ENCODE measurements around the gene RASIP1. TPM values are rescaled to one million over a fixed set of nuclear protein-coding genes. Genes with fewer than 3 reads are reported as not detected.
A peak's percentile ranks its signal among the peaks of the same experiment; 100 is the strongest.

Gene RASIP1
- total and polyA plus RNA-seq, 2 of the 8 experiments (the other 6 are each of a cell fraction or from before 2014, with no cell fraction given), result 9.3 to 11.4 TPM

- CTCF ChIA-PET (ENCODE audit: partially characterized antibody), result interaction anchor here (0.6 to 2.3 kb wide), 2 partner anchors 10 to 103 kb away, joined by 3 to 5 read pairs; no protein-coding TSS in a partner anchor
- no peaks in the 10 kb centered on the region for H3K79me2 ChIP-seq (ENCODE audit: control insufficient read depth in 1 of 2, insufficient read depth in 2 of 2, low read length in 2 of 2)
- WGBS, 2 experiments (ENCODE audit: extremely low coverage in 1 of 2, insufficient coverage in 1 of 2, insufficient read length in 1 of 2, insufficient replicate concordance in 2 of 2, low coverage in 1 of 2, low lambda C conversion rate in 2 of 2, missing lambda C conversion rate in 1 of 2), result 87% methylated on average over 9 of the region's 9 CpGs; no CpG with 5 or more reads in 1 of the 2 experiments
These were observed 54.8 kb downstream of the RASIP1 start for GRCh38 chr19:48685583-48685982.

More at GRCh38 chr19:48685583-48685982, 54.8 kb downstream of the RASIP1 start:
- Histone ChIP-seq H3K9ac (replicated peaks in 1 of 4; ENCODE audit: extremely low read depth in 1 of 4, low read depth in 3 of 4, low read length in 3 of 4) (no peak overlapping the region), H4K91ac (replicated peaks; ENCODE audit: insufficient read length, low read length) (no peak overlapping the region), H3K79me1 (ENCODE audit: low read depth, low read length) (no peaks in the 10 kb centered on the region), H3K27ac (ENCODE audit: low read depth, low read length) (no peak overlapping the region), H3K23me2 (ENCODE audit: low read depth, low read length) (no peaks in the 10 kb centered on the region), H2BK120ac (replicated peaks; ENCODE audit: low read depth, low read length) (no peak overlapping the region), H2AK5ac (ENCODE audit: low read depth, low read length) (no peak overlapping the region), H4K5ac (ENCODE audit: insufficient read length, low read depth, low read length) (no peak overlapping the region), H3K23ac (ENCODE audit: insufficient read length) (no peak overlapping the region), H3K27me3 (replicated peaks in 1 of 4; ENCODE audit: control insufficient read depth in 3 of 4, extremely low read depth in 1 of 4, insufficient read depth in 3 of 4, low read length in 3 of 4) (no peaks in the 10 kb centered on the region), H2BK20ac (ENCODE audit: low read length) (0 out of 2 replicates have a peak overlapping the region, but pooled peaks have one; percentile 48), H3K14ac (ENCODE audit: insufficient read length) (no peak overlapping the region), H3K18ac (ENCODE audit: extremely low read depth, low read length) (no peak overlapping the region), H2AFZ (ENCODE audit: low read length) (no peak overlapping the region), H2BK5ac (ENCODE audit: low read depth, low read length) (no peak overlapping the region), H2BK15ac (ENCODE audit: low read length) (no peak overlapping the region), H4K20me1 (replicated peaks in 1 of 2; ENCODE audit: control insufficient read depth in 1 of 2, insufficient read depth in 2 of 2, low read length in 2 of 2) (no peaks in the 10 kb centered on the region), H3K4ac (replicated peaks; ENCODE audit: insufficient read length, low read depth, low read length) (no peak overlapping the region), H3K9me3 (ENCODE audit: insufficient read depth in 2 of 2, low read depth in 1 of 2, low read length in 1 of 2) (no peaks in the 10 kb centered on the region), H3K56ac (replicated peaks; ENCODE audit: insufficient read length, low read depth, low read length) (no peak overlapping the region), H4K8ac (ENCODE audit: extremely low read depth, insufficient read depth, low read length) (no peak overlapping the region), H3K36me3 (ENCODE audit: control insufficient read depth in 2 of 4, insufficient read depth in 4 of 4, low read length in 3 of 4) (no peaks in the 10 kb centered on the region), H3K4me2 (ENCODE audit: insufficient read depth in 1 of 2, low read depth in 2 of 2, low read length in 2 of 2) (no peak overlapping the region), H3K4me3 (ENCODE audit: extremely low read depth in 1 of 4, insufficient read depth in 2 of 4, low read depth in 3 of 4, low read length in 4 of 4) (no peak overlapping the region), H2BK12ac (ENCODE audit: low read depth, low read length) (no peak overlapping the region), H3K4me1 (replicated peaks in 1 of 4; ENCODE audit: control insufficient read depth in 3 of 4, insufficient read depth in 4 of 4, low read length in 3 of 4) (no peaks in the 10 kb centered on the region; a peak in 1 of 7 replicates)
- TF ChIP-seq KDM1A (IDR thresholded peaks at IDR 0.05; ENCODE audit: borderline replicate concordance, low read length), result no peak
- no peak for TF ChIP-seq SAP30 (IDR thresholded peaks at IDR 0.05; ENCODE audit: insufficient read depth, insufficient replicate concordance, low read length)
- no peak for TF ChIP-seq ZNF274 (IDR thresholded peaks at IDR 0.05; ENCODE audit: borderline replicate concordance, extremely low read depth, low read length)
- TF ChIP-seq USF2 (IDR thresholded peaks at IDR 0.05; ENCODE audit: low read length), result no peak
- TF ChIP-seq BRCA1 (IDR thresholded peaks at IDR 0.05; ENCODE audit: low read depth, low read length), result no peak
- TF ChIP-seq NANOG (IDR thresholded peaks at IDR 0.05; ENCODE audit: insufficient read depth, low read depth, low read length, poor library complexity, severe bottlenecking), result no peak
- TF ChIP-seq SIRT6 (IDR thresholded peaks at IDR 0.05; ENCODE audit: low read length), result no peak
- no peak for TF ChIP-seq CHD2 (IDR thresholded peaks at IDR 0.05; ENCODE audit: low read length)
- FAIRE-seq (no peak), DNase-seq (ENCODE audit: low read depth in 1 of 2, low spot score in 2 of 2) (no peak)
- POLR2A ChIA-PET (ENCODE audit: partially characterized antibody), result interaction anchor here (0.6 kb wide), 1 partner anchor 10 kb away, joined by 3 read pairs; the partner anchor contains the start of gene FUT2

All from H1 (cell line).